Epithelial cell of prostate (primary cell): ENCODE data around the gene RRP1.

Experiments used
- DNase-seq: peaks from one replicate; pipeline ENCODE4 v3.0.0-alpha.2; 2011; ENCODE audit warnings: low read depth, low spot score
- H3K27ac ChIP-seq: fragments of 450-650 bp; 2 replicates; pipeline ENCODE4 v1.5.1; 2017; ENCODE audit warnings: mild to moderate bottlenecking

RRP1 gene

GRCh38 chr21:43772425-43772821 lies 17.0 kb upstream of the RRP1 start:
- peak overlapping the region; percentile 86 for H3K27ac ChIP-seq
- DNase-seq: no peak

- DNase-seq: no peak
- H3K27ac ChIP-seq: peak overlapping the region; percentile 86
Observed at GRCh38 chr21:43774163-43774562, 15.2 kb upstream of the RRP1 start.

- DNase-seq: no peak
- H3K27ac ChIP-seq: peak overlapping the region; percentile 86
Observed at GRCh38 chr21:43775190-43775589, 14.2 kb upstream of the RRP1 start.

- no peak for DNase-seq
- peak within 1 kb of the TSS; percentile 86 for H3K27ac ChIP-seq
Observed at GRCh38 chr21:43775795-43776430, 13.5 kb upstream of the RRP1 start, which contains the start of gene CSTB. TSS of gene CSTB (minus strand) at chr21:43776308. CDS start at chr21:43776269, 39 bp downstream.

- H3K27ac ChIP-seq: peak overlapping the region; percentile 86
- DNase-seq: no peak
Observed at GRCh38 chr21:43777953-43778352, 11.4 kb upstream of the RRP1 start.

- H3K27ac ChIP-seq: peak overlapping the region; percentile 86
- DNase-seq: no peak
Observed at GRCh38 chr21:43778469-43779335, 10.7 kb upstream of the RRP1 start.

GRCh38 chr21:43779660-43780059 lies 9.7 kb upstream of the RRP1 start:
- peak overlapping the region; percentile 86 for H3K27ac ChIP-seq
- no peak for DNase-seq

- peak overlapping the region; percentile 86 for H3K27ac ChIP-seq
- DNase-seq: no peak
Observed at GRCh38 chr21:43781846-43782245, 7.5 kb upstream of the RRP1 start.

- peak; percentile 78 for DNase-seq
- peak overlapping the region; percentile 86 for H3K27ac ChIP-seq
Observed at GRCh38 chr21:43782431-43783097, 6.8 kb upstream of the RRP1 start.

GRCh38 chr21:43783098-43783700 lies 6.2 kb upstream of the RRP1 start:
- no peak for DNase-seq
- peak overlapping the region; percentile 86 for H3K27ac ChIP-seq

- peak overlapping the region; percentile 86 for H3K27ac ChIP-seq
- DNase-seq: no peak
Observed at GRCh38 chr21:43785134-43785533, 4.2 kb upstream of the RRP1 start.

GRCh38 chr21:43786300-43786806 lies 3.0 kb upstream of the RRP1 start:
- no peak overlapping the region for H3K27ac ChIP-seq
- DNase-seq: no peak

- no peak for DNase-seq
- no peak overlapping the region for H3K27ac ChIP-seq
Observed at GRCh38 chr21:43786807-43787440, 2.5 kb upstream of the RRP1 start.

- DNase-seq: no peak
- H3K27ac ChIP-seq: peak overlapping the region; percentile 80
Observed at GRCh38 chr21:43790010-43790524, 690 bp downstream of the RRP1 start.

- no peak for DNase-seq
- no peak overlapping the region for H3K27ac ChIP-seq
Observed at GRCh38 chr21:43792406-43792805, 3.0 kb downstream of the RRP1 start.

- H3K27ac ChIP-seq: no peak overlapping the region
- no peak for DNase-seq
Observed at GRCh38 chr21:43793243-43793642, 3.9 kb downstream of the RRP1 start.

GRCh38 chr21:43794311-43794710 lies 4.9 kb downstream of the RRP1 start:
- DNase-seq: no peak
- no peak overlapping the region for H3K27ac ChIP-seq

GRCh38 chr21:43794857-43795256 lies 5.5 kb downstream of the RRP1 start:
- no peak for DNase-seq
- H3K27ac ChIP-seq: no peak overlapping the region

GRCh38 chr21:43797415-43797814 lies 8.0 kb downstream of the RRP1 start:
- DNase-seq: no peak
- no peak overlapping the region for H3K27ac ChIP-seq
